ENCODE measurements around the gene RNF121.
A peak's percentile ranks its signal among the peaks of the same experiment; 100 is the strongest.

The RNF121 gene

GRCh38 chr11:71964641-71965040 lies 35.8 kb downstream of the RNF121 start:
- DNase-seq (ENCODE audit: low read depth) = no peak
- TF ChIP-seq POLR2A (IDR thresholded peaks at IDR 0.05; ENCODE audit: extremely low read depth, insufficient read length) (no peak), CTCF (IDR thresholded peaks at IDR 0.05; ENCODE audit: low read depth, low read length) (no peak), MYC (IDR thresholded peaks at IDR 0.05; ENCODE audit: low read depth, low read length) (no peak), MAX (IDR thresholded peaks at IDR 0.05; ENCODE audit: low read depth, low read length) (no peak)
- H3K4me3 ChIP-seq (ENCODE audit: low read depth, low read length) = no peak overlapping the region

- no peak overlapping the region for H3K4me3 ChIP-seq (ENCODE audit: low read depth, low read length)
- DNase-seq (ENCODE audit: low read depth) = no peak
- TF ChIP-seq MAX (IDR thresholded peaks at IDR 0.05; ENCODE audit: low read depth, low read length) (no peak), CTCF (IDR thresholded peaks at IDR 0.05; ENCODE audit: low read depth, low read length) (no peak), MYC (IDR thresholded peaks at IDR 0.05; ENCODE audit: low read depth, low read length) (no peak), POLR2A (IDR thresholded peaks at IDR 0.05; ENCODE audit: extremely low read depth, insufficient read length) (no peak)
These were observed 42.8 kb downstream of the RNF121 start for GRCh38 chr11:71971680-71972079.

- no peak for DNase-seq (ENCODE audit: low read depth)
- no peak overlapping the region for H3K4me3 ChIP-seq (ENCODE audit: low read depth, low read length)
- TF ChIP-seq MAX (IDR thresholded peaks at IDR 0.05; ENCODE audit: low read depth, low read length) (no peak), CTCF (IDR thresholded peaks at IDR 0.05; ENCODE audit: low read depth, low read length) (no peak), POLR2A (IDR thresholded peaks at IDR 0.05; ENCODE audit: extremely low read depth, insufficient read length) (no peak), MYC (IDR thresholded peaks at IDR 0.05; ENCODE audit: low read depth, low read length) (no peak)
These were observed 47.7 kb downstream of the RNF121 start for GRCh38 chr11:71976551-71976950.

GRCh38 chr11:71977090-71977489 lies 48.2 kb downstream of the RNF121 start:
- H3K4me3 ChIP-seq (ENCODE audit: low read depth, low read length) = no peak overlapping the region
- no peak for TF ChIP-seq CTCF (IDR thresholded peaks at IDR 0.05; ENCODE audit: low read depth, low read length)
- TF ChIP-seq MAX (IDR thresholded peaks at IDR 0.05; ENCODE audit: low read depth, low read length) = no peak
- TF ChIP-seq MYC (IDR thresholded peaks at IDR 0.05; ENCODE audit: low read depth, low read length) = no peak
- TF ChIP-seq POLR2A (IDR thresholded peaks at IDR 0.05; ENCODE audit: extremely low read depth, insufficient read length) = no peak
- DNase-seq (ENCODE audit: low read depth) = no peak

GRCh38 chr11:71977743-71978418 lies 49.0 kb downstream of the RNF121 start:
- DNase-seq (ENCODE audit: low read depth) = peak; percentile 78
- peak; percentile 65 for TF ChIP-seq MAX (IDR thresholded peaks at IDR 0.05; ENCODE audit: low read depth, low read length)
- TF ChIP-seq MYC (IDR thresholded peaks at IDR 0.05; ENCODE audit: low read depth, low read length) = peak; percentile 63
- peak; percentile 73 for TF ChIP-seq CTCF (IDR thresholded peaks at IDR 0.05; ENCODE audit: low read depth, low read length)
- TF ChIP-seq POLR2A (IDR thresholded peaks at IDR 0.05; ENCODE audit: extremely low read depth, insufficient read length) = no peak
- no peak overlapping the region for H3K4me3 ChIP-seq (ENCODE audit: low read depth, low read length)

Data from NB4 (cell line).